GM13976 (cell line): Measurements from ENCODE around the gene RPP21.

Experiments used
- DNase-seq: peaks from one replicate; pipeline ENCODE4 v3.0.0; 2012; ENCODE audit warnings: low spot score
- CTCF ChIP-seq: IDR thresholded peaks from 2 replicates; pipeline ENCODE4 v1.5.1; 2012; ENCODE audit warnings: borderline replicate concordance, mild to moderate bottlenecking; ENCODE audit not compliant: insufficient read depth; ENCODE audit errors: extremely low read depth, missing control alignments, control extremely low read depth
- in situ Hi-C: fragments of 300-500 bp; cut with MboI; formaldehyde crosslinking; loops from one replicate; pipeline ENCODE4 v1.12.0; 2022; ENCODE audit warnings: low sequenced_read_pairs, mixed read lengths, inconsistent platforms; ENCODE audit not compliant: unreplicated experiment

RPP21 gene

GRCh38 chr6:30322527-30323501, 22.1 kb upstream of the RPP21 start:
- no peak for DNase-seq
- no peak for TF ChIP-seq CTCF
- in situ Hi-C loops = no loop called here

- DNase-seq = no peak
- TF ChIP-seq CTCF = no peak
- in situ Hi-C loops = no loop called here
Observed at GRCh38 chr6:30323806-30324205, 21.1 kb upstream of the RPP21 start.

GRCh38 chr6:30325150-30325872, 19.6 kb upstream of the RPP21 start:
- no peak for TF ChIP-seq CTCF

GRCh38 chr6:30325873-30326525, 19.0 kb upstream of the RPP21 start:
- no peak for TF ChIP-seq CTCF
- no peak for DNase-seq
- in situ Hi-C loops = no loop called here

More at GRCh38 chr6:30325150-30325872, 19.6 kb upstream of the RPP21 start:
- DNase-seq = peak; percentile 81
- in situ Hi-C loops = no loop called here

GRCh38 chr6:30326526-30327231, 18.3 kb upstream of the RPP21 start, which contains the start of gene TRIM39:
Gene TRIM39 (plus strand): TSS chr6:30326927. CDS start chr6:30329318, 2,391 bp downstream.
- in situ Hi-C loops = no loop called here
- TF ChIP-seq CTCF = no peak
- peak; percentile 92 for DNase-seq

- in situ Hi-C loops = no loop called here
- peak; percentile 20 for DNase-seq
- no peak for TF ChIP-seq CTCF
Observed at GRCh38 chr6:30327232-30327746, 17.7 kb upstream of the RPP21 start.
